ENCODE results near the gene ANGPTL8. TPM values are rescaled to one million over a fixed set of nuclear protein-coding genes. Genes with fewer than 3 reads are reported as not detected.

ANGPTL8 gene
- total and polyA plus RNA-seq, 3 donors from 2014 or later: not detected

GRCh38 chr19:11261431-11261970, 22.1 kb downstream of the ANGPTL8 start:
- intact Hi-C loops (cut with DNase I; ENCODE audit: low total_unique reads): no loop called here
- peaks cover 9% of the 10 kb centered on the region for H3K4me1 ChIP-seq
- 22 to 28% methylated on average over 8 to 18 of the region's 18 CpGs for WGBS, 2 donors
- H3K27me3 ChIP-seq: no peaks in the 10 kb centered on the region
- DNase-seq: no peak
- no peak for TF ChIP-seq CTCF (IDR thresholded peaks at IDR 0.05)
- peak overlapping the region; percentile 82 to 91 for H3K27ac ChIP-seq
- H3K36me3 ChIP-seq (ENCODE audit: low read depth, missing control alignments): no peaks in the 10 kb centered on the region
- H3K9me3 ChIP-seq: no peaks in the 10 kb centered on the region
- peak overlapping the region; percentile 84 to 89 for H3K4me3 ChIP-seq

GRCh38 chr19:11261971-11262839, 22.8 kb downstream of the ANGPTL8 start, which contains the start of gene DOCK6:
Gene DOCK6, minus strand, starts transcription at chr19:11262524. Its CDS starts 84 bp downstream, at chr19:11262440.
- intact Hi-C loops (cut with DNase I; ENCODE audit: low total_unique reads): no loop called here
- no peak for TF ChIP-seq POLR2A (IDR thresholded peaks at IDR 0.05)
- TF ChIP-seq CTCF (IDR thresholded peaks at IDR 0.05): peak in 1 of 3 experiments; percentile 17
- H3K9me3 ChIP-seq: no peaks in the 10 kb centered on the region
- H3K36me3 ChIP-seq (ENCODE audit: low read depth, missing control alignments): no peaks in the 10 kb centered on the region
- no peaks in the 10 kb centered on the region for H3K27me3 ChIP-seq
- H3K4me3 ChIP-seq: peak within 1 kb of the TSS; percentile 84 to 89
- H3K27ac ChIP-seq: peak within 1 kb of the TSS; percentile 82 to 91
- peak; percentile 29 for DNase-seq
- WGBS, 2 donors: 2 to 10% methylated on average over 2 to 82 of the region's 91 CpGs
- peaks cover 9% of the 10 kb centered on the region for H3K4me1 ChIP-seq

GRCh38 chr19:11263726-11264125, 24.3 kb downstream of the ANGPTL8 start:
- H3K27ac ChIP-seq: no peak overlapping the region
- H3K4me1 ChIP-seq: peaks cover 9% of the 10 kb centered on the region
- 96 to 97% methylated on average over 6 of the region's 6 CpGs for WGBS, 2 donors
- TF ChIP-seq POLR2A (IDR thresholded peaks at IDR 0.05): no peak
- TF ChIP-seq CTCF (IDR thresholded peaks at IDR 0.05): no peak
- no peak for DNase-seq
- no peaks in the 10 kb centered on the region for H3K9me3 ChIP-seq
- intact Hi-C loops (cut with DNase I; ENCODE audit: low total_unique reads): no loop called here
- no peaks in the 10 kb centered on the region for H3K27me3 ChIP-seq
- no peak overlapping the region for H3K4me3 ChIP-seq
- no peaks in the 10 kb centered on the region for H3K36me3 ChIP-seq (ENCODE audit: low read depth, missing control alignments)

GRCh38 chr19:11264452-11265176, 25.2 kb downstream of the ANGPTL8 start:
- TF ChIP-seq POLR2A (IDR thresholded peaks at IDR 0.05): no peak
- TF ChIP-seq CTCF (IDR thresholded peaks at IDR 0.05): no peak
- H3K36me3 ChIP-seq (ENCODE audit: low read depth, missing control alignments): no peaks in the 10 kb centered on the region
- no peak overlapping the region for H3K27ac ChIP-seq
- DNase-seq: no peak
- H3K4me3 ChIP-seq: no peak overlapping the region
- 81 to 84% methylated on average over 12 to 19 of the region's 19 CpGs for WGBS, 2 donors
- no peaks in the 10 kb centered on the region for H3K9me3 ChIP-seq
- intact Hi-C loops (cut with DNase I; ENCODE audit: low total_unique reads): no loop called here
- no peaks in the 10 kb centered on the region for H3K27me3 ChIP-seq
- peaks cover 9% of the 10 kb centered on the region for H3K4me1 ChIP-seq
